IMR-90 (cell line): ENCODE results near the gene FLT1. TPM values are rescaled to one million over a fixed set of nuclear protein-coding genes. Genes with fewer than 3 reads are reported as not detected.

ENCODE experiments used
- ATAC-seq: fragments of 200-7000 bp; cut with Tn5 transposase; 2 replicates; pipeline ENCODE4 v1.9.1; 2020; ENCODE audit warnings: low read depth, mild to moderate bottlenecking, moderate library complexity
- BruUV-seq: library from RNA; stranded (reverse); fragments of 400-500 nt; replicated peaks from 2 replicates; lab custom pipeline; 2021; lab: Mats Ljungman, UMichigan
- CTCF ChIA-PET: fragments of 300-600 bp; formaldehyde crosslinking; extraction: SDS; loops from one replicate; lab custom pipeline; 2021; ENCODE audit warnings: antibody characterized with exemption; lab: Yijun Ruan, JAX
- POLR2A ChIA-PET: fragments of 300-600 bp; sonication (Branson Sonifier 250); formaldehyde crosslinking; loops from one replicate; lab custom pipeline; 2022; ENCODE audit warnings: antibody characterized with exemption; ENCODE audit not compliant: unreplicated experiment; lab: Charles Lee
- DNase-seq: peaks from one replicate; pipeline ENCODE4 v3.0.0; 2013
- H2AFZ ChIP-seq: replicated peaks from 2 replicates; pipeline ENCODE3; 2013; ENCODE audit warnings: low read length, mild to moderate bottlenecking; ENCODE audit not compliant: poor library complexity
- H2AK5ac ChIP-seq: 2 replicates; pipeline ENCODE4 v1.6.1; 2013; ENCODE audit warnings: low read depth, low read length, inconsistent platforms
- H2AK9ac ChIP-seq: replicated peaks from 2 replicates; pipeline ENCODE3; 2013; ENCODE audit warnings: mild to moderate bottlenecking, low read depth, low read length, moderate library complexity; ENCODE audit not compliant: poor library complexity
- H2BK120ac ChIP-seq: 2 replicates; pipeline ENCODE4 v1.6.1; 2013; ENCODE audit warnings: low read depth, low read length, inconsistent platforms
- H2BK15ac ChIP-seq: 3 replicates; pipeline ENCODE4 v1.6.1; 2013; ENCODE audit warnings: low read depth, low read length, inconsistent platforms
- H2BK20ac ChIP-seq: 2 replicates; pipeline ENCODE4 v1.6.1; 2013; ENCODE audit warnings: low read depth, mild to moderate bottlenecking, inconsistent platforms, low read length, moderate library complexity
- H2BK5ac ChIP-seq: 2 replicates; pipeline ENCODE4 v1.6.1; 2013; ENCODE audit warnings: mild to moderate bottlenecking, low read depth, low read length, inconsistent platforms; ENCODE audit not compliant: poor library complexity, severe bottlenecking
- H3K14ac ChIP-seq: replicated peaks from 2 replicates; pipeline ENCODE4 v1.6.1; 2013; ENCODE audit warnings: low read depth, low read length, inconsistent platforms
- H3K18ac ChIP-seq: 2 replicates; pipeline ENCODE4 v1.6.1; 2013; ENCODE audit warnings: low read depth, low read length, control low read depth
- H3K23ac ChIP-seq: 2 replicates; pipeline ENCODE4 v1.6.1; 2013; ENCODE audit warnings: low read depth, low read length, inconsistent platforms
- H3K27ac ChIP-seq: 2 replicates; pipeline ENCODE4 v1.5.1; 2013; ENCODE audit warnings: mild to moderate bottlenecking, control low read depth, low read length; ENCODE audit not compliant: insufficient read depth
- H3K27me3 ChIP-seq: 2 replicates; pipeline ENCODE4 v1.6.1; 2013; ENCODE audit warnings: low read length; ENCODE audit not compliant: control insufficient read depth, insufficient read depth
- H3K36me3 ChIP-seq: 2 replicates; pipeline ENCODE4 v1.6.1; 2013; ENCODE audit warnings: low read length, mixed read lengths; ENCODE audit not compliant: control insufficient read depth, insufficient read depth
- H3K4ac ChIP-seq: 2 replicates; pipeline ENCODE4 v1.6.1; 2013; ENCODE audit warnings: low read depth, low read length, inconsistent platforms
- H3K4me1 ChIP-seq: 2 replicates; pipeline ENCODE4 v1.6.1; 2013; ENCODE audit warnings: low read length, mixed read lengths; ENCODE audit not compliant: control insufficient read depth, insufficient read depth
- H3K4me2 ChIP-seq: 2 replicates; pipeline ENCODE4 v1.6.1; 2013; ENCODE audit warnings: low read depth, mild to moderate bottlenecking, control low read depth, low read length, moderate library complexity
- H3K4me3 ChIP-seq: 2 replicates; pipeline ENCODE4 v1.5.1; 2013; ENCODE audit warnings: low read depth, mild to moderate bottlenecking, control low read depth, low read length, moderate library complexity; ENCODE audit not compliant: insufficient read depth
- H3K56ac ChIP-seq: 2 replicates; pipeline ENCODE4 v1.6.1; 2013; ENCODE audit warnings: low read length, inconsistent platforms; ENCODE audit not compliant: insufficient read depth; ENCODE audit errors: extremely low read depth
- H3K79me1 ChIP-seq, 2 experiments: 2 replicates each; pipeline ENCODE4 v1.6.1; 2013; ENCODE audit warnings: low read length in 2 of 2, inconsistent platforms in 1 of 2, low read depth in 1 of 2
- H3K9ac ChIP-seq: 2 replicates; pipeline ENCODE4 v1.6.1; 2013; ENCODE audit warnings: low read depth, low read length, control low read depth
- H3K9me1 ChIP-seq: 2 replicates; pipeline ENCODE4 v1.6.1; 2013; ENCODE audit warnings: low read length, inconsistent platforms; ENCODE audit not compliant: insufficient read depth
- H3K9me3 ChIP-seq: 2 replicates; pipeline ENCODE4 v1.6.1; 2013; ENCODE audit warnings: low read length; ENCODE audit not compliant: control insufficient read depth, insufficient read depth
- H4K20me1 ChIP-seq: 2 replicates; pipeline ENCODE4 v1.6.1; 2013; ENCODE audit warnings: low read length, inconsistent platforms; ENCODE audit not compliant: insufficient read depth
- H4K5ac ChIP-seq: 2 replicates; pipeline ENCODE4 v1.6.1; 2013; ENCODE audit warnings: mild to moderate bottlenecking, low read depth, low read length, control low read depth
- H4K8ac ChIP-seq, 2 experiments: 2 replicates each; pipeline ENCODE4 v1.6.1; 2013; ENCODE audit warnings: low read depth in 2 of 2, low read length in 2 of 2, control low read depth in 1 of 2, inconsistent platforms in 1 of 2
- H4K91ac ChIP-seq: 2 replicates; pipeline ENCODE4 v1.6.1; 2013; ENCODE audit warnings: low read depth, low read length, inconsistent platforms; ENCODE audit not compliant: insufficient read depth
- BHLHE40 ChIP-seq: fragments of 150-350 bp; IDR thresholded peaks from 2 replicates; pipeline ENCODE4 v1.6.1; 2016; ENCODE audit warnings: mild to moderate bottlenecking, low read depth, low read length
- CEBPB ChIP-seq: IDR thresholded peaks from 2 replicates; pipeline ENCODE4 v1.6.1; 2012; ENCODE audit warnings: low read depth, low read length, improper control_type of control experiment
- CHD1 ChIP-seq: IDR thresholded peaks from 2 replicates; pipeline ENCODE4 v1.6.1; 2012; ENCODE audit warnings: low read depth, low read length, improper control_type of control experiment
- CTCF ChIP-seq: conservative IDR thresholded peaks from 2 replicates; pipeline ENCODE4 v1.5.1; 2012; ENCODE audit warnings: mild to moderate bottlenecking, low read depth, low read length, improper control_type of control experiment
- ELK1 ChIP-seq: fragments of 150-350 bp; IDR thresholded peaks from 2 replicates; pipeline ENCODE4 v1.6.1; 2016; ENCODE audit warnings: low read depth, mild to moderate bottlenecking, low read length, moderate library complexity, borderline replicate concordance
- FOS ChIP-seq: fragments of 150-350 bp; IDR thresholded peaks from 2 replicates; pipeline ENCODE4 v1.6.1; 2016; ENCODE audit warnings: low read depth, low read length
- MAFK ChIP-seq: IDR thresholded peaks from 2 replicates; pipeline ENCODE4 v1.6.1; 2012; ENCODE audit warnings: low read depth, low read length, improper control_type of control experiment
- MAZ ChIP-seq: IDR thresholded peaks from 2 replicates; pipeline ENCODE4 v1.6.1; 2012; ENCODE audit warnings: low read depth, mild to moderate bottlenecking, low read length, improper control_type of control experiment, moderate library complexity, borderline replicate concordance
- MXI1 ChIP-seq: IDR thresholded peaks from 2 replicates; pipeline ENCODE4 v1.6.1; 2012; ENCODE audit warnings: low read depth, mild to moderate bottlenecking, low read length, moderate library complexity, borderline replicate concordance
- NFE2L2 ChIP-seq: fragments of 150-350 bp; IDR thresholded peaks from 2 replicates; pipeline ENCODE4 v1.6.1; 2016; ENCODE audit warnings: low read depth, mild to moderate bottlenecking, low read length
- POLR2A ChIP-seq: IDR thresholded peaks from 2 replicates; pipeline ENCODE4 v1.6.1; 2012; ENCODE audit warnings: mild to moderate bottlenecking, low read depth, low read length
- RAD21 ChIP-seq: IDR thresholded peaks from 2 replicates; pipeline ENCODE4 v1.6.1; 2012; ENCODE audit warnings: low read length, improper control_type of control experiment
- RCOR1 ChIP-seq: IDR thresholded peaks from 2 replicates; pipeline ENCODE4 v1.6.1; 2012; ENCODE audit warnings: mild to moderate bottlenecking, low read length, improper control_type of control experiment; ENCODE audit not compliant: insufficient replicate concordance
- RFX5 ChIP-seq: IDR thresholded peaks from 2 replicates; pipeline ENCODE4 v1.8.0; 2012; ENCODE audit warnings: low read depth, mild to moderate bottlenecking, low read length, moderate library complexity
- SMC3 ChIP-seq: fragments of 150-350 bp; IDR thresholded peaks from 2 replicates; pipeline ENCODE4 v1.6.1; 2016; ENCODE audit warnings: low read depth, mild to moderate bottlenecking, antibody characterized with exemption, low read length, moderate library complexity
- USF2 ChIP-seq: fragments of 150-350 bp; IDR thresholded peaks from 2 replicates; pipeline ENCODE4 v1.6.1; 2017; ENCODE audit warnings: mild to moderate bottlenecking, antibody characterized with exemption, low read length, low read depth
- WGBS, 2 experiments: methylation state at CpG; one replicate each; pipeline versions ENCODE4 v1.1.5 to v1.1.7; 2013; ENCODE audit warnings: missing lambda C conversion rate in 2 of 2; ENCODE audit not compliant: insufficient read length in 1 of 2; ENCODE audit errors: extremely low coverage in 2 of 2; 5-methylcytosine and 5-hydroxymethylcytosine counted together
- dilution Hi-C: fragments of 300-500 bp; cut with HindIII; formaldehyde crosslinking; loops from one replicate; pipeline ENCODE4 v1.14.3; 2018; ENCODE audit warnings: low sequenced_read_pairs; ENCODE audit not compliant: unreplicated experiment
- in situ Hi-C: fragments of 300-500 bp; cut with MboI; formaldehyde crosslinking; loops from 3 replicates; pipeline ENCODE4 v1.14.3; 2019; ENCODE audit warnings: low sequenced_read_pairs, inconsistent platforms, mixed read lengths
- intact Hi-C: fragments of 100-400 bp; cut with micrococcal nuclease; formaldehyde crosslinking; loops from 2 replicates; pipeline ENCODE4 v1.10.0; 2022
- polyA plus RNA-seq, 3 experiments: library from polyadenylated mRNA; depleted of rRNA; stranded (reverse); fragments of >200 nt; gene quantifications; 2 replicates each; pipeline ENCODE4 v1.2.3, GENCODE V29; 2012; ENCODE audit warnings: low replicate concordance in 1 of 3
- total RNA-seq: library from RNA; depleted of rRNA; stranded (reverse); fragments of >200 nt; gene quantifications from 2 replicates; pipeline ENCODE4 v1.2.3, GENCODE V29; 2012

FLT1 gene
- total and polyA plus RNA-seq, 2 of the 4 experiments (the other 2 are of a cell fraction) = 4.5 to 10.4 TPM

GRCh38 chr13:28251466-28251865 is 243.5 kb downstream of the FLT1 start:
- Histone ChIP-seq H3K9me3 (no peaks in the 10 kb centered on the region), H4K91ac (no peak overlapping the region), H3K14ac (no peak overlapping the region), H2AK9ac (no peak overlapping the region), H3K23ac (no peak overlapping the region), H3K36me3 (peaks cover 3% of the 10 kb centered on the region; the same call in 1 of the 2 replicates), H4K5ac (no peak overlapping the region), H3K56ac (no peak overlapping the region), H3K18ac (no peak overlapping the region), H2AK5ac (no peak overlapping the region), H2AFZ (no peak overlapping the region), H3K9me1 (peaks cover 3% of the 10 kb centered on the region; the same call in 1 of the 2 replicates), H2BK20ac (no peak overlapping the region), H2BK15ac (no peak overlapping the region), H4K20me1 (no peaks in the 10 kb centered on the region), H3K79me1 (peaks cover 10 to 13% of the 10 kb centered on the region in 2 experiments; a peak in 3 of 4 replicates), H3K9ac (no peak overlapping the region), H2BK120ac (no peak overlapping the region), H3K4me3 (no peak overlapping the region), H3K4ac (no peak overlapping the region), H3K27ac (no peak overlapping the region), H2BK5ac (no peak overlapping the region), H4K8ac (no peak overlapping the region), H3K4me2 (no peak overlapping the region; the same call in 1 of the 2 replicates), H3K27me3 (no peaks in the 10 kb centered on the region), H3K4me1 (no peaks in the 10 kb centered on the region)
- ChIA-PET POLR2A (no interaction called here), CTCF (no interaction called here)
- intact Hi-C loops = no loop called here
- no peak for TF ChIP-seq NFE2L2
- TF ChIP-seq RCOR1 = no peak
- no peak for TF ChIP-seq USF2
- no peak for TF ChIP-seq MAFK
- TF ChIP-seq RFX5 = no peak
- TF ChIP-seq RAD21 = no peak
- no peak for TF ChIP-seq SMC3
- TF ChIP-seq CTCF = no peak
- no peak for TF ChIP-seq MXI1
- TF ChIP-seq CHD1 = no peak
- TF ChIP-seq MAZ = no peak
- no peak for TF ChIP-seq CEBPB
- no peak for TF ChIP-seq POLR2A
- no peak for TF ChIP-seq BHLHE40
- no peak for TF ChIP-seq FOS
- no peak for TF ChIP-seq ELK1
- DNase-seq (no peak), ATAC-seq (no peak)
- no TSS peak for BruUV-seq
- dilution Hi-C loops = no loop called here
- WGBS, 2 experiments = 100% methylated on average over 1 of the region's 6 CpGs; no CpG with 5 or more reads in 1 of the 2 experiments
- in situ Hi-C loops = no loop called here
